ENCODE results near the gene RAD1.

Gene RAD1

DNA sequence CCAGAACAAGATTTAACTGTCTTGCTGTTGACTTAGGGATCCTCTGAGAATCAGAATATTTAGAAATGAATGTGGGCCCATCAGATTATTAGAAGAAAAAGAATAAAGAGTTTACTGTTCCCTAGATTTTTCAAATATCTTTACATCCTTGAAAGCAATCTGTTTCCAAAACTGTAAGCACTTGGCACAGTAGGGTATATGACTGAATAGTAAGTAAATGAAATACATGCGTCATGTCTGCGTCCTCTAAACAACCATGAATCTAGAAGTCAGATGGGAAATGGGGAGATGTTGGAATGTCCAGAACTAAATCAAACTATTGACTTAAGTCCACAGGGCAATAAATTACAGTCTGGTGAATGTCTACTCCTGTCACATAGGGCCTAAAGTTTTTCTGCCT is 50.2 kb downstream of the RAD1 start:
- DNase-seq (ENCODE audit: low spot score): no peak

DNA sequence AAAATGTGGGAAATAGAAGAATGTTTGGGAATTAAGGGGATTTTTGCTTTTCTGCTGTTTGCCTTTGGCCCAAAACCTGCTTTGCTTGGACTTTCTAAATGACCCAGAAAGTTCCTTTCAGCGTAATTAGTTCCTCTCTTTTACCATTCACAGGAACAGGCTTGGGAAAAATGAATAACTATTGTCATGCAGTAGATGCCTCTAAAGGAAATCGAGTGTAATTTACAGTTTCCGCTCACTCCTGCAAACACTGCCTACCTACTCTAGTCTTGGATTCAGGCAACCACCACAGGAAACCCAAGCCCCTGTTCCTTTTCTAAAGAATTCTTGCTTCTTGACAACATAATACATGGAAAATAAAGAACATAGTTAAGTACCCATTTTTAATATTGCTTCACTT is 51.4 kb downstream of the RAD1 start:
- no peak for DNase-seq (ENCODE audit: low spot score)

DNA sequence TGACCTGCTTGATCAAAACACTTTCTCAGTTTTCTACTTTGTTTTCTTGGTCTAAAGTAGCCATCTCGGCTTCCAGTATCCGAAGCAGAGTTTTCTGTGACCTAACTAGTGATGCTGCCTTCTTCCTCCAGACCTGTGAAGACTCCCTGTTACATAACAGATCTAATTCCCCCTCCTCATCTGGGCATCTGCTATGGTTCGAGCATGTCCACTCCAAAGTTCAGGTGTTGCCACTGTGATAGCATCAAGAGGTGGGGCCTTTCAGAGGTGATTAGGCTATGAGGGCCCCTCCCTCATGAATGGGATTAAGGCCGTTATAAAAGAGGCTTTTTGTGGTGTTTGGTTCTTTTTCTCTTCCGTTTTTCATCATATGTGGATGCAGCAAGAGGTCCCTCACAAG is 56.1 kb downstream of the RAD1 start:
- DNase-seq (ENCODE audit: low spot score): no peak

DNA sequence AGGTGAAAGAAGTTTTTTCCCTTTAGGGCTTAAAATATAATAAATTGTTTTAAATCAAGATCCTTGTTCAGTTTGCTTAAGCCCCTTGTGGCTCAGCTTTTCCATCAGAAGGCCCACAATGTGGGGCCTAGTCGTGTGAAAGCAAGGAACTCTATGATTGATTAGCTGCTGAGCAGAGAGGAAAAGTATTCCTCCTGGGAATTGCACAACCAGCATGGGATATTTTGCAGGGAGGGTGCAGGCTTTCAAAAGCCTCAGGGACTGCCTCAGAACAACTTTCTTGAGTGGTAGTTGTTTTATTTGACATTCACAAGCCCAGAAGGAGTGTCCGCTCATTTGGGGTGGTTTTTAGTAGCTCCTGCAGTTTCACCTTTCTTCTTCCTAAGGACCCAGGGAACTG is 56.5 kb downstream of the RAD1 start:
- DNase-seq (ENCODE audit: low spot score): no peak

DNA sequence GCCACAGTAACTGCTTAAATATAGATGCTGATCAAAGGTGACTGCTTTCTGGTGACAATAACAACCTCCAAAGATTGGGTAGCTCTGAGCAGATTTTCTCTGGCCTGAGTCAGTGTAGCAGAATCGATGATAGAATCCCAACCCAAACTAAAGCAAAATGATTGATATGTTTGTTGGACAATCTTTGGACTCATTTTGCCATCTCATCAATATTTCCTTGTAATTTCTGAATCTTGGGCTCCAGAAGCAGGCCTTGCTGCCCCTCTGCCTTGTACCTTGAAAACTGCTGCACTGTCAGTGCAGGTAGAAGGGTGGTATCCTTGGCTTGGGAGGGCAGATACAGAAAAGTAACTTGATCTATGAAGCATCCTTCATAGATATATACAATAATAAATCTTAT is 57.4 kb downstream of the RAD1 start:
- no peak for DNase-seq (ENCODE audit: low spot score)

DNA sequence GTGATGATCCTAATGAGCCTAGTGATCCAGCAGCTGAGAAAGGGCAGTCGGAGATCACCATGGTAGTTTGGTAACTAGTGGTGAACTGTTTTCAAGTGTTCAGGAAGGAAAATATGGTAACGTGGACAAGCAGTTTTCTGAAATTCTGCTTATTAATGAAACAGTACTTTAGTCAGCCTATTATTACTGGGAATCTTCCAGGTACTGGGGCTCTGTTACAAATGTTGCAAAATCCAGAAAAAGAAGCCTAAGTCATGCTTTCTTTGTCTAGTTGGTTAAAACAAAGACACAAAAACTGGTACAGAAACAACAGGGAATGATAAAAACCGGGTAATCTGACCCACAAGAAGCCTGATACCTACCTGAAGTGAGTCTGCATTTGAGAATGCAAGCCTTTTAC is 58.1 kb downstream of the RAD1 start:
- DNase-seq (ENCODE audit: low spot score): no peak

Measured in globus pallidus (tissue), 1 donor.